ENCODE data around the gene GNB4. TPM values are rescaled to one million over a fixed set of nuclear protein-coding genes. Genes with fewer than 3 reads are reported as not detected.

GNB4 gene
- total RNA-seq (10 to 100 TPM in 1 of 6 donors, 1 to 10 TPM in 4, under 1 TPM in 1; 0.97 to 14.3 (median 2.9) TPM), polyA plus RNA-seq (1 to 10 TPM; 1.2 to 1.7 TPM)

DNA sequence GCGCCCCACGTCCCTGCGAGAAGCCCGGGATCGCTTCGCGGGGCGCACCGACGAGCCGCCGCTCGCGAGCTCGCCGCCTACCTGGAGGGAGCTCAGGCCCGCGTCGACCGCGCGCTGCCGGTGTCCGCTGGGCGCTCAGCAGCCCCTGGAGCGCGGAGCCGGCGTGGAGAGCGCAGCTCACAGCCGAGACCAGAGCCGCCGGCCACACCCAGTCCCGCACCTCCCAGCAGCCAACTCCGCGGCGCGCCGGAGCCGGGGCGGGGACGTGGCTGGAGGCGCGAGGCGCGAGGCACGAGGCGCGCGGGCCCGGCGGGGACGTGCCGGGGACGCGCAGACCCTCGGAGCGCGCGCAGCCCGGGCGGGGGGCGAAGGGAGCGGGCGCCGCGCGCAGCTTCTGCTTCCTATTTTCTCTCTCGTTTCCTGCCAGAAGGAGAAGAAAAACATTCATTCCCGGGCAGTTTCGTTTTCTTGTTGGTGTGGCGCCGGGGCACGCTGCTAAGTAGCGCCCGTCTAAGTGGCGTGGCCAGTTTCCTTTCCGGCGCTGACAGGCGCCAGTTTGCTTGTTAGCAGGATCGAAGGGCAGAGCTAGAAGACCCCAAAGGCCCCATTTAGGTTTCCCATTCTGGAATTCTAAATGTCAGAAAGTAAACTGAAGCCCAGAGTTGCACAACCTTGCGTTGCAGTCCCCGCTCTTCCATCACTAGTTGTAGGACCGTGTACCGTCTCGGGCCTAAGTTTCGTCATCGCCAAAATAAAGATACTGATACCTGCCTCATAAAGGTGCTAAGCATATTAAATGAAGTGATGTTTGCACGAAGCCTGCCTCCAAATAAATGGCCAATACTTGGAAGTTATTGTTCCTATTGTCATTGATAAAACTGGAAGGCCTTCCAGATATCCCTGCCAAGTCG lies at the start of gene GNB4:
Gene GNB4, minus strand, starts transcription at position 206 of the 911 bp plus-strand sequence. CDS start 25,270 bp downstream, outside the sequence.
- ATAC-seq (peak; percentile 79 to 92 (median 90)), FAIRE-seq (no peak), DNase-seq (peak; percentile 32 to 82 (median 56))
- H3K4me3 ChIP-seq = peak within 1 kb of the TSS; percentile 29 to 66 (median 50)
- H3K36me3 ChIP-seq = no peaks in the 10 kb centered on the region
- H3K9me3 ChIP-seq = no peaks in the 10 kb centered on the region
- TF ChIP-seq CTCF (IDR thresholded peaks at IDR 0.05) = no peak
- H3K27me3 ChIP-seq = peaks cover 0 to 15% (median 0%) of the 10 kb centered on the region in 4 donors
- peak within 1 kb of the TSS in 3 of 4 donors; percentile 44 to 84 (median 69) for H3K27ac ChIP-seq
- WGBS, 2 donors = 4% methylated on average over 59 to 90 of the region's 90 CpGs
- intact Hi-C loops (cut with DNase I) = loop anchor here in 1 of 3 donors (10.0 kb wide), 1 partner anchor 103 kb away; no protein-coding TSS in a partner anchor
- no peaks in the 10 kb centered on the region for H3K4me1 ChIP-seq

DNA sequence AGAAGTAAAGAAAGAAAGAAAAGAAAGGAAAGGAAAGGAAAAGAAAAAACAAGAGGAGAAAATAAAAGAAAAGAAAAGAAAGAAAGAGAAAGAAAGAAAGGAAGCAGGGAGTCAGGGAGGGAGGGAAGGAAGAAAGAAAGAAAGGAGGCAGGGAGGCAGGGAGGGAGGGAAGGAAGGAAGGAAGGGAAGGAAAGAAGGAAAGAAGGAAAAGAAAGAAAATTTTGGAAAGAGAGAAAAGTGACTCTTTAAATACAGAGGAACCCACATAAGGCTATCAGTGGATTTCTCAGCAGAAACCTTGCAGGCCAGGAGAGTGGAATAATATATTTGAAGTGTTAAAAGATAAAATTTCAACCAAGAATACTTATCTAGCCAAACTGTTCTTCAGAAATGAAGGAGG lies 44.2 kb upstream of the GNB4 start:
- Histone ChIP-seq H3K36me3 (no peaks in the 10 kb centered on the region), H3K9me3 (no peaks in the 10 kb centered on the region), H3K27me3 (no peaks in the 10 kb centered on the region), H3K4me1 (no peaks in the 10 kb centered on the region), H3K27ac (no peak overlapping the region), H3K4me3 (no peak overlapping the region)
- intact Hi-C loops (cut with DNase I) = no loop called here
- DNase-seq (no peak), ATAC-seq (no peak), FAIRE-seq (no peak)
- no peak for TF ChIP-seq CTCF (IDR thresholded peaks at IDR 0.05)

GRCh38 chr3:179493260-179493659 lies 42.0 kb upstream of the GNB4 start:
- ATAC-seq (no peak), DNase-seq (no peak), FAIRE-seq (no peak)
- Histone ChIP-seq H3K4me1 (no peaks in the 10 kb centered on the region), H3K9me3 (no peaks in the 10 kb centered on the region), H3K27me3 (no peaks in the 10 kb centered on the region), H3K4me3 (no peak overlapping the region), H3K36me3 (no peaks in the 10 kb centered on the region), H3K27ac (no peak overlapping the region)
- intact Hi-C loops (cut with DNase I) = no loop called here
- TF ChIP-seq CTCF (IDR thresholded peaks at IDR 0.05) = no peak

- no peaks in the 10 kb centered on the region for H3K27me3 ChIP-seq
- intact Hi-C loops (cut with DNase I) = no loop called here
- H3K4me3 ChIP-seq = no peak overlapping the region
- H3K27ac ChIP-seq = no peak overlapping the region
- TF ChIP-seq CTCF (IDR thresholded peaks at IDR 0.05) = no peak
- no peaks in the 10 kb centered on the region for H3K36me3 ChIP-seq
- FAIRE-seq = no peak
- no peak for DNase-seq
- no peaks in the 10 kb centered on the region for H3K9me3 ChIP-seq
- no peak for ATAC-seq
- no peaks in the 10 kb centered on the region for H3K4me1 ChIP-seq
These were observed 36.9 kb upstream of the GNB4 start for GRCh38 chr3:179488213-179488612.

DNA sequence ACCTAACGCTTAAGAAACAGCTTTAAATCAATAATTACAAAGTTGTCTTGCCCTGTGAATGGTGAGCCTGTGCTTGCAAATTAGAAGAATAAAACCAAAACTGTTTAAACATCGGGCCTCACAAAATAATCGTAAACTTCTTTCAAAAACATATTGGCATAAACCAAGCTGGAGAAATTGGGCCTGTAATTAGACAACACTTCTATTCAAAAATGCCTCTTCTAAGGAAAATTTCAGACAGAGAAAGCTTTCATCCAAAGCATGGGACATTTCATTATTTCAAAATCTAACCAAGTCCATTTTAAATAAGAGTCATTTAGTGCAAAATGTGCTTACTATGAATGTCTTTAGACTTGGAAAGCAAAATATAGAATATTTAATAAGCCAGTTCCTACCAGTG lies 35.5 kb upstream of the GNB4 start:
- no peaks in the 10 kb centered on the region for H3K27me3 ChIP-seq
- H3K9me3 ChIP-seq = no peaks in the 10 kb centered on the region
- WGBS, 2 donors = 67 to 77% methylated on average over 3 of the region's 3 CpGs
- H3K4me1 ChIP-seq = no peaks in the 10 kb centered on the region
- DNase-seq (no peak), FAIRE-seq (no peak), ATAC-seq (no peak)
- intact Hi-C loops (cut with DNase I) = no loop called here
- TF ChIP-seq CTCF (IDR thresholded peaks at IDR 0.05) = no peak
- no peak overlapping the region for H3K4me3 ChIP-seq
- no peak overlapping the region for H3K27ac ChIP-seq
- no peaks in the 10 kb centered on the region for H3K36me3 ChIP-seq
